Measurements from ENCODE around the gene VPS45. TPM values are rescaled to one million over a fixed set of nuclear protein-coding genes. Genes with fewer than 3 reads are reported as not detected.

Gene VPS45
- total and polyA plus RNA-seq, 2 of the 13 experiments (the other 11 are each of a cell fraction or from before 2014, with no cell fraction given): 15.2 to 25.2 TPM

GRCh38 chr1:150021191-150021694 is 46.3 kb upstream of the VPS45 start (continued):
- peak; percentile 82 for TF ChIP-seq ARID5B (CRISPR knock-in tag; IDR thresholded peaks at IDR 0.05)
- TF ChIP-seq RERE (CRISPR knock-in tag; IDR thresholded peaks at IDR 0.05; ENCODE audit: low read depth): peak; percentile 57; the same call in 1 of the 2 replicates
- 0 out of 2 replicates have a peak, but pooled peaks have one; percentile 41 for TF ChIP-seq CHD4 (IDR thresholded peaks at IDR 0.05; ENCODE audit: borderline replicate concordance, low read length)
- TF ChIP-seq ZFAT (CRISPR knock-in tag; conservative IDR thresholded peaks at IDR 0.05): no peak
- peak; percentile 87 for TF ChIP-seq ARID3A (IDR thresholded peaks at IDR 0.05; ENCODE audit: low read depth, low read length)
- TF ChIP-seq SOX5 (CRISPR knock-in tag; IDR thresholded peaks at IDR 0.05; ENCODE audit: borderline replicate concordance): peak; percentile 76
- no peak for TF ChIP-seq AHR (CRISPR knock-in tag; IDR thresholded peaks at IDR 0.05)
- TF ChIP-seq MLX (CRISPR knock-in tag; IDR thresholded peaks at IDR 0.05): peak; percentile 33; the same call in 1 of the 2 replicates
- peak; percentile 66 for TF ChIP-seq DRAP1 (CRISPR knock-in tag; IDR thresholded peaks at IDR 0.05)
- TF ChIP-seq PATZ1 (CRISPR knock-in tag; IDR thresholded peaks at IDR 0.05): 0 out of 2 replicates have a peak, but pooled peaks have one; percentile 33
- peak; percentile 39; the same call in 1 of the 2 replicates for TF ChIP-seq GATAD2A (CRISPR knock-in tag; IDR thresholded peaks at IDR 0.05)
- TF ChIP-seq KDM5B (CRISPR knock-in tag; IDR thresholded peaks at IDR 0.05; ENCODE audit: borderline replicate concordance): no peak
- TF ChIP-seq KDM6A (CRISPR knock-in tag; IDR thresholded peaks at IDR 0.05; ENCODE audit: low read depth): peak; percentile 53; the same call in 1 of the 2 replicates

Data from HepG2 (cell line).